Measurements from ENCODE around the gene MYO7B. TPM values are rescaled to one million over a fixed set of nuclear protein-coding genes. Genes with fewer than 3 reads are reported as not detected.
A peak's percentile ranks its signal among the peaks of the same experiment; 100 is the strongest.

MYO7B gene
- total RNA-seq, 1 donor from 2014 or later = 3.0 TPM

GRCh38 chr2:127609031-127609751 lies 73.7 kb downstream of the MYO7B start:
- intact Hi-C loops (cut with micrococcal nuclease) = no loop called here
- no peaks in the 10 kb centered on the region for H3K27me3 Mint-ChIP-seq
- no peak for ATAC-seq (ENCODE audit: low read depth)
- H3K4me3 Mint-ChIP-seq = no peak overlapping the region
- ChIA-PET CTCF (no interaction called here), POLR2A (no interaction called here)
- H3K36me3 Mint-ChIP-seq (ENCODE audit: low read depth) = peaks cover 4% of the 10 kb centered on the region
- H3K27ac Mint-ChIP-seq = no peak overlapping the region
- peaks cover 47% of the 10 kb centered on the region for H3K4me1 Mint-ChIP-seq
- peaks cover 8% of the 10 kb centered on the region for H3K9me3 Mint-ChIP-seq
- DNase-seq = no peak
- no peak for TF ChIP-seq CTCF (IDR thresholded peaks at IDR 0.05)

GRCh38 chr2:127609818-127610217 lies 74.3 kb downstream of the MYO7B start:
- Mint-ChIP-seq H3K4me1 (peaks cover 43% of the 10 kb centered on the region), H3K36me3 (ENCODE audit: low read depth) (peaks cover 4% of the 10 kb centered on the region), H3K4me3 (no peak overlapping the region), H3K9me3 (peaks cover 8% of the 10 kb centered on the region), H3K27ac (no peak overlapping the region), H3K27me3 (no peaks in the 10 kb centered on the region)
- ChIA-PET CTCF (interaction anchor here (1.3 kb wide), 1 partner anchor 13 kb away, joined by 3 read pairs; no protein-coding TSS in a partner anchor), POLR2A (no interaction called here)
- DNase-seq = no peak
- no peak for ATAC-seq (ENCODE audit: low read depth)
- intact Hi-C loops (cut with micrococcal nuclease) = no loop called here
- TF ChIP-seq CTCF (IDR thresholded peaks at IDR 0.05) = no peak

DNA sequence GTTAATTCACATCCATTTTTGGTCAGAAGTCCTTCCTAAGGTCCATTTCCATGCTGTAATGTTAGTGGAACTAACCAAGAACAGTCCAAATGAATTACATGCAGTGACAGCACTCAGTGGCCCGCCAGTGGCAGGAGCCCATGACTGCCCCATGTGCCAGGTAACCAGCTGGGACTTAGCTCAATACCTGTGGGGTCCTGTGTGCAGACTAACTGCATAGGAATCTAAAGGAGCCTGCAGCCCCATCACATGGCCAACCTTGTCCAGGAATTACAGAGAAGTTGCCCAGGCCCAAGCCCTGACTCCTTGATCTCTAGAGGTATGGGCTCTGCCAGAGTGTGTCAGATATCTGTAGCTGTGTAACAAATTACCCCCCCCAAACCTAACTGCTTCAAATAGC lies 75.1 kb downstream of the MYO7B start:
- Mint-ChIP-seq H3K27ac (no peak overlapping the region), H3K9me3 (peaks cover 8% of the 10 kb centered on the region)
- CTCF ChIA-PET = interaction anchor here (0.9 to 1.4 kb wide), 3 partner anchors 12 to 39 kb away, joined by 3 to 7 read pairs (median 3); no protein-coding TSS in a partner anchor

GRCh38 chr2:127611076-127611925 lies 75.8 kb downstream of the MYO7B start:
- ATAC-seq (ENCODE audit: low read depth) (no peak), DNase-seq (peak; percentile 5)
- Mint-ChIP-seq H3K4me1 (peaks cover 44% of the 10 kb centered on the region), H3K4me3 (no peak overlapping the region), H3K27ac (no peak overlapping the region), H3K27me3 (no peaks in the 10 kb centered on the region), H3K9me3 (peaks cover 8% of the 10 kb centered on the region), H3K36me3 (ENCODE audit: low read depth) (peaks cover 4% of the 10 kb centered on the region)
- no peak for TF ChIP-seq CTCF (IDR thresholded peaks at IDR 0.05)
- POLR2A ChIA-PET = no interaction called here
- CTCF ChIA-PET = interaction anchor here (0.9 to 1.4 kb wide), 3 partner anchors 11 to 39 kb away, joined by 3 to 7 read pairs (median 3); no protein-coding TSS in a partner anchor
- intact Hi-C loops (cut with micrococcal nuclease) = no loop called here

More for the DNA sequence above, 75.1 kb downstream of the MYO7B start:
- no peak for TF ChIP-seq CTCF (IDR thresholded peaks at IDR 0.05)
- no peaks in the 10 kb centered on the region for H3K27me3 Mint-ChIP-seq
- POLR2A ChIA-PET = no interaction called here
- peaks cover 44% of the 10 kb centered on the region for H3K4me1 Mint-ChIP-seq
- H3K4me3 Mint-ChIP-seq = no peak overlapping the region
- intact Hi-C loops (cut with micrococcal nuclease) = no loop called here
- ATAC-seq (ENCODE audit: low read depth) = no peak
- peaks cover 4% of the 10 kb centered on the region for H3K36me3 Mint-ChIP-seq (ENCODE audit: low read depth)
- no peak for DNase-seq

Data from activated B cell treated with CpG ODN at 0.5 μM for 24 hours (primary cell).